Keratinocyte (primary cell): ENCODE measurements around the gene MED27. TPM values are rescaled to one million over a fixed set of nuclear protein-coding genes. Genes with fewer than 3 reads are reported as not detected.

Experiments used
- DNase-seq: peaks from one replicate; pipeline ENCODE4 v3.0.0-alpha.2; 2011; ENCODE audit warnings: low read depth, missing footprints, low spot score
- FAIRE-seq: peaks from 2 replicates; lab custom pipeline; 2011; peaks lifted over from hg19 to GRCh38; lab: Jason Lieb, UNC
- H2AFZ ChIP-seq: 2 replicates; pipeline ENCODE4 v1.6.0; 2012; ENCODE audit warnings: low read length, control low read depth, inconsistent platforms; ENCODE audit not compliant: control insufficient read depth
- H3K27ac ChIP-seq: 2 replicates; pipeline ENCODE4 v1.5.1; 2011; ENCODE audit warnings: low read length; ENCODE audit not compliant: control insufficient read depth, insufficient read depth
- H3K27me3 ChIP-seq: 3 replicates; pipeline ENCODE4 v1.6.0; 2011; ENCODE audit warnings: low read length; ENCODE audit not compliant: control insufficient read depth, insufficient read depth; ENCODE audit errors: extremely low read depth
- H3K36me3 ChIP-seq, 2 experiments: 2 replicates in 1 of 2; 3 replicates in 1 of 2; pipeline ENCODE4 v1.5.1; 2011; ENCODE audit warnings: low read length in 2 of 2, mild to moderate bottlenecking in 1 of 2; ENCODE audit not compliant: control insufficient read depth in 2 of 2, insufficient read depth in 2 of 2; ENCODE audit errors: extremely low read depth in 1 of 2
- H3K4me1 ChIP-seq: 3 replicates; pipeline ENCODE4 v1.5.1; 2011; ENCODE audit warnings: low read length; ENCODE audit not compliant: control insufficient read depth, insufficient read depth; ENCODE audit errors: extremely low read depth
- H3K4me2 ChIP-seq: 3 replicates; pipeline ENCODE4 v1.6.0; 2011; ENCODE audit warnings: low read depth, low read length; ENCODE audit not compliant: control insufficient read depth, insufficient read depth; ENCODE audit errors: extremely low read depth
- H3K4me3 ChIP-seq, 3 experiments: fragments of 200-600 bp in 1 of 3; sonication (generic) in 1 of 3; 2 replicates in 2 of 3; 3 replicates in 1 of 3; pipeline ENCODE4 v1.5.1; 2011 to 2016; ENCODE audit warnings: low read length in 3 of 3, mild to moderate bottlenecking in 3 of 3, control low read depth in 2 of 3, inconsistent platforms in 1 of 3, low read depth in 1 of 3, mixed read lengths in 1 of 3, mixed run types in 1 of 3, moderate library complexity in 1 of 3; ENCODE audit not compliant: control insufficient read depth in 2 of 3, insufficient read depth in 2 of 3; ENCODE audit errors: extremely low read depth in 1 of 3
- H3K79me2 ChIP-seq: 2 replicates; pipeline ENCODE4 v1.6.0; 2012; ENCODE audit warnings: low read length; ENCODE audit not compliant: control insufficient read depth, insufficient read depth
- H3K9ac ChIP-seq: 3 replicates; pipeline ENCODE4 v1.6.0; 2011; ENCODE audit warnings: low read length; ENCODE audit not compliant: control insufficient read depth, insufficient read depth; ENCODE audit errors: extremely low read depth
- H3K9me1 ChIP-seq: 3 replicates; pipeline ENCODE4 v1.6.0; 2011; ENCODE audit warnings: low read length; ENCODE audit not compliant: control insufficient read depth, insufficient read depth; ENCODE audit errors: extremely low read depth
- H3K9me3 ChIP-seq: 2 replicates; pipeline ENCODE4 v1.5.1; 2012; ENCODE audit warnings: low read depth, low read length; ENCODE audit not compliant: control insufficient read depth
- H4K20me1 ChIP-seq: 3 replicates; pipeline ENCODE4 v1.6.0; 2011; ENCODE audit warnings: low read length; ENCODE audit not compliant: control insufficient read depth, insufficient read depth; ENCODE audit errors: extremely low read depth
- CTCF ChIP-seq, 3 experiments: IDR thresholded peaks in 1 of 3; conservative IDR thresholded peaks in 1 of 3; optimal IDR thresholded peaks in 1 of 3; 2 replicates in 2 of 3; 3 replicates in 1 of 3; pipeline versions ENCODE3 to v1.5.1; 2011; ENCODE audit warnings: low read length in 3 of 3, mild to moderate bottlenecking in 3 of 3, moderate library complexity in 2 of 3, control low read depth in 1 of 3, inconsistent platforms in 1 of 3; ENCODE audit not compliant: insufficient read depth in 2 of 3; ENCODE audit errors: extremely low read depth in 1 of 3
- EZH2 ChIP-seq: IDR thresholded peaks from one replicate; pipeline ENCODE4 v1.6.1; 2012; ENCODE audit warnings: inconsistent platforms, mild to moderate bottlenecking, low read length, moderate library complexity
- dilution Hi-C: fragments of 300-500 bp; cut with MboI; formaldehyde crosslinking; loops from one replicate; pipeline ENCODE4 v1.7.0; 2020; ENCODE audit warnings: low sequenced_read_pairs; ENCODE audit not compliant: extremely low pct_ligation_motif_present
- polyA plus RNA-seq, 5 experiments: library from polyadenylated mRNA; depleted of rRNA in 3 of 5; stranded (reverse) in 3 of 5; stranded (forward) in 1 of 5; unstranded in 1 of 5; fragments of >200 nt; gene quantifications; 1 replicate in 1 of 5; 2 replicates in 3 of 5; 3 replicates in 1 of 5; pipeline versions ENCODE4 v1.2.1 to v1.2.3, GENCODE V29; 2011 to 2012; ENCODE audit warnings: missing spikeins in 2 of 5, low read depth in 1 of 5, low replicate concordance in 1 of 5

MED27 gene
- polyA plus RNA-seq, 1 donor (not counting 4 experiments of a cell fraction or from before 2014, with no cell fraction given), result 39.0 TPM

GRCh38 chr9:131873891-131874440 lies 205.7 kb downstream of the MED27 start:
- DNase-seq, result no peak
- Histone ChIP-seq H3K9ac (no peak overlapping the region), H3K4me1 (peaks cover 5% of the 10 kb centered on the region), H2AFZ (no peak overlapping the region), H3K36me3 (peaks cover 0 to 7% of the 10 kb centered on the region in 2 experiments), H3K27me3 (no peaks in the 10 kb centered on the region), H3K9me3 (no peaks in the 10 kb centered on the region), H4K20me1 (peaks cover 6% of the 10 kb centered on the region), H3K79me2 (no peaks in the 10 kb centered on the region), H3K9me1 (no peaks in the 10 kb centered on the region), H3K27ac (no peak overlapping the region), H3K4me2 (no peak overlapping the region), H3K4me3 (no peak overlapping the region)
- FAIRE-seq, result no peak
- no peak for TF ChIP-seq CTCF (optimal IDR thresholded peaks at IDR 0.05 in 1 of 3, IDR thresholded peaks at IDR 0.05 in 1 of 3, conservative IDR thresholded peaks at IDR 0.05 in 1 of 3; ENCODE audit: extremely low read depth in 1 of 3, insufficient read depth in 2 of 3, low read length in 3 of 3)
- TF ChIP-seq EZH2, result no peak
- dilution Hi-C loops, result no loop called here

- no peaks in the 10 kb centered on the region for H3K9me1 ChIP-seq
- no peaks in the 10 kb centered on the region for H3K27me3 ChIP-seq
- no peak overlapping the region for H3K9ac ChIP-seq
- no peaks in the 10 kb centered on the region for H3K9me3 ChIP-seq
- peaks cover 6% of the 10 kb centered on the region for H4K20me1 ChIP-seq
- peaks cover 5% of the 10 kb centered on the region for H3K4me1 ChIP-seq
- no peaks in the 10 kb centered on the region for H3K79me2 ChIP-seq
- H3K4me2 ChIP-seq, result no peak overlapping the region
- peaks cover 0 to 5% of the 10 kb centered on the region in 2 experiments for H3K36me3 ChIP-seq
- H3K4me3 ChIP-seq, result no peak overlapping the region
- TF ChIP-seq CTCF (optimal IDR thresholded peaks at IDR 0.05 in 1 of 3, IDR thresholded peaks at IDR 0.05 in 1 of 3, conservative IDR thresholded peaks at IDR 0.05 in 1 of 3; ENCODE audit: extremely low read depth in 1 of 3, insufficient read depth in 2 of 3, low read length in 3 of 3) (no peak), EZH2 (no peak)
- dilution Hi-C loops, result no loop called here
- no peak for FAIRE-seq
- H2AFZ ChIP-seq, result no peak overlapping the region
- DNase-seq, result no peak
- no peak overlapping the region for H3K27ac ChIP-seq
Measured at GRCh38 chr9:131873335-131873734, 206.3 kb downstream of the MED27 start.
